Sigmoid colon (tissue), 7 donors: ENCODE measurements around the gene ASAP3. TPM values are rescaled to one million over a fixed set of nuclear protein-coding genes. Genes with fewer than 3 reads are reported as not detected.

Source experiments
- DNase-seq: peaks from one replicate; pipeline ENCODE4 v3.0.0-alpha.2; 2019
- H3K27ac ChIP-seq, 4 donors: fragments of 200-600 bp; sonication (generic); one replicate each; pipeline ENCODE4 v1.5.1; 2016 to 2019; ENCODE audit warnings: mild to moderate bottlenecking in 1 of 4
- H3K27me3 ChIP-seq, 3 donors: fragments of 200-600 bp; sonication (generic); one replicate each; pipeline ENCODE4 v1.5.1; 2019; ENCODE audit warnings: mild to moderate bottlenecking in 1 of 3
- H3K36me3 ChIP-seq, 4 donors: fragments of 200-600 bp; sonication (generic); one replicate each; pipeline ENCODE4 v1.5.1; 2016 to 2019
- H3K4me1 ChIP-seq, 4 donors: fragments of 200-600 bp; sonication (generic); one replicate each; pipeline ENCODE4 v1.5.1; 2017 to 2019
- H3K4me3 ChIP-seq, 4 donors: fragments of 200-600 bp; sonication (generic); one replicate each; pipeline ENCODE4 v1.5.1; 2017 to 2019; ENCODE audit warnings: mild to moderate bottlenecking in 2 of 4, moderate library complexity in 1 of 4
- H3K9me3 ChIP-seq, 4 donors: fragments of 200-600 bp in 3 of 4; sonication (generic) in 3 of 4; one replicate each; pipeline versions ENCODE4 v1.5.1 to v1.6.1; 2013 to 2019
- CTCF ChIP-seq, 4 experiments: fragments of 450-650 bp in 3 of 4; fragments of 200-600 bp in 1 of 4; IDR thresholded peaks; one replicate each; pipeline ENCODE4 v1.5.1; 2016 to 2019; ENCODE audit warnings: antibody characterized with exemption in 4 of 4, mild to moderate bottlenecking in 3 of 4, moderate library complexity in 2 of 4
- EP300 ChIP-seq, 4 donors: sonication (generic); formaldehyde crosslinking; IDR thresholded peaks; one replicate each; pipeline ENCODE4 v1.6.1; 2017; ENCODE audit warnings: antibody characterized with exemption in 4 of 4
- POLR2A ChIP-seq, 2 donors: fragments of 450-650 bp; IDR thresholded peaks; one replicate each; pipeline ENCODE4 v1.6.1; 2016; ENCODE audit warnings: antibody characterized with exemption in 2 of 2, mild to moderate bottlenecking in 2 of 2, moderate library complexity in 2 of 2
- POLR2AphosphoS5 ChIP-seq, 4 donors: sonication (generic); formaldehyde crosslinking; IDR thresholded peaks; one replicate each; pipeline ENCODE4 v1.6.1; 2017; ENCODE audit warnings: antibody characterized with exemption in 4 of 4
- WGBS, 2 donors: extraction: QIAGEN DNeasy Blood & Tissue Kit; methylation state at CpG; one replicate each; pipeline ENCODE4 v1.1.7; 2013; 5-methylcytosine and 5-hydroxymethylcytosine counted together
- intact Hi-C: fragments of 100-400 bp; cut with DNase I; formaldehyde crosslinking; loops from one replicate; pipeline ENCODE4 v1.15.1; 2023
- polyA plus RNA-seq, 3 donors: library from polyadenylated mRNA; stranded (reverse); fragments of 200-250 nt; gene quantifications; one replicate each; pipeline ENCODE4 v1.2.3, GENCODE V29; 2013
- total RNA-seq, 4 donors: library from RNA; depleted of rRNA; stranded (reverse); fragments of >200 nt; gene quantifications; one replicate each; pipeline ENCODE4 v1.1.0, GENCODE V29; 2016
- donor health status: healthy with polysubstance abuse.
- donor health status: Bipolar disorder and iron deficiency.
- donor health status: healthy.

The ASAP3 gene
- total and polyA plus RNA-seq, 7 donors, result 20.6 to 51.0 (median 22.5) TPM

GRCh38 chr1:23477359-23478144 is 6.4 kb downstream of the ASAP3 start:
- H3K27me3 ChIP-seq, result no peaks in the 10 kb centered on the region
- no peak overlapping the region for H3K4me3 ChIP-seq
- no peak overlapping the region for H3K27ac ChIP-seq
- no peaks in the 10 kb centered on the region for H3K9me3 ChIP-seq
- DNase-seq, result no peak
- TF ChIP-seq POLR2A (IDR thresholded peaks at IDR 0.05) (no peak), POLR2AphosphoS5 (IDR thresholded peaks at IDR 0.05) (no peak), EP300 (IDR thresholded peaks at IDR 0.05) (no peak)
- 87 to 89% methylated on average over 10 of the region's 10 CpGs for WGBS, 2 donors
- intact Hi-C loops, result no loop called here
- H3K36me3 ChIP-seq, result no peaks in the 10 kb centered on the region
- peaks cover 0 to 25% (median 14%) of the 10 kb centered on the region in 4 donors for H3K4me1 ChIP-seq

- TF ChIP-seq CTCF (IDR thresholded peaks at IDR 0.05), result no peak
- TF ChIP-seq EP300 (IDR thresholded peaks at IDR 0.05), result no peak
- TF ChIP-seq POLR2AphosphoS5 (IDR thresholded peaks at IDR 0.05), result no peak
- no peak for TF ChIP-seq POLR2A (IDR thresholded peaks at IDR 0.05)
- H3K4me1 ChIP-seq, result peaks cover 0 to 21% (median 7%) of the 10 kb centered on the region in 4 donors
- no peaks in the 10 kb centered on the region for H3K27me3 ChIP-seq
- no peak overlapping the region for H3K4me3 ChIP-seq
- DNase-seq, result no peak
- H3K9me3 ChIP-seq, result no peaks in the 10 kb centered on the region
- H3K36me3 ChIP-seq, result no peaks in the 10 kb centered on the region
- intact Hi-C loops, result no loop called here
- H3K27ac ChIP-seq, result peak overlapping the region in 2 of 4 donors; percentile 10 to 50
- 89 to 95% methylated on average over 3 of the region's 3 CpGs for WGBS, 2 donors
These were observed 8.3 kb downstream of the ASAP3 start for GRCh38 chr1:23475641-23476040.

GRCh38 chr1:23475134-23475628 is 8.8 kb downstream of the ASAP3 start:
- peaks cover 0 to 26% (median 7%) of the 10 kb centered on the region in 4 donors for H3K4me1 ChIP-seq
- WGBS, 2 donors, result 77 to 79% methylated on average over 6 of the region's 6 CpGs
- no peak for TF ChIP-seq EP300 (IDR thresholded peaks at IDR 0.05)
- no peak for TF ChIP-seq POLR2AphosphoS5 (IDR thresholded peaks at IDR 0.05)
- TF ChIP-seq POLR2A (IDR thresholded peaks at IDR 0.05), result no peak
- no peak for TF ChIP-seq CTCF (IDR thresholded peaks at IDR 0.05)
- no peaks in the 10 kb centered on the region for H3K9me3 ChIP-seq
- no peak overlapping the region for H3K4me3 ChIP-seq
- intact Hi-C loops, result no loop called here
- DNase-seq, result no peak
- no peaks in the 10 kb centered on the region for H3K27me3 ChIP-seq
- no peaks in the 10 kb centered on the region for H3K36me3 ChIP-seq
- peak overlapping the region in 2 of 4 donors; percentile 10 to 50 for H3K27ac ChIP-seq

- intact Hi-C loops, result no loop called here
- no peaks in the 10 kb centered on the region for H3K36me3 ChIP-seq
- no peak for DNase-seq
- H3K4me1 ChIP-seq, result peaks cover 0 to 31% (median 7%) of the 10 kb centered on the region in 4 donors
- 77 to 87% methylated on average over 6 of the region's 6 CpGs for WGBS, 2 donors
- H3K4me3 ChIP-seq, result no peak overlapping the region
- no peaks in the 10 kb centered on the region for H3K9me3 ChIP-seq
- no peaks in the 10 kb centered on the region for H3K27me3 ChIP-seq
- no peak for TF ChIP-seq EP300 (IDR thresholded peaks at IDR 0.05)
- no peak for TF ChIP-seq POLR2A (IDR thresholded peaks at IDR 0.05)
- TF ChIP-seq POLR2AphosphoS5 (IDR thresholded peaks at IDR 0.05), result no peak
- no peak for TF ChIP-seq CTCF (IDR thresholded peaks at IDR 0.05)
- peak overlapping the region in 1 of 4 donors; percentile 33 for H3K27ac ChIP-seq
These were observed 10.8 kb downstream of the ASAP3 start for GRCh38 chr1:23473037-23473800.
